MM.1S (cell line): ENCODE measurements around the gene CSRNP3.

Experiments
- CTCF ChIP-seq: fragments of 300-600 bp; sonication (generic); IDR thresholded peaks from 2 replicates; pipeline ENCODE4 v1.5.1; 2016; ENCODE audit warnings: antibody characterized with exemption, low read length, mixed read lengths
- EZH2 ChIP-seq: fragments of 300-600 bp; sonication (generic); optimal IDR thresholded peaks from 2 replicates; pipeline ENCODE3; 2017; ENCODE audit warnings: low read depth, mild to moderate bottlenecking, antibody characterized with exemption, low read length, mixed read lengths
- EZH2phosphoT487 ChIP-seq: fragments of 300-600 bp; sonication (generic); IDR thresholded peaks from 2 replicates; pipeline ENCODE4 v1.6.1; 2018; ENCODE audit warnings: antibody characterized with exemption, low read length

GRCh38 chr2:165665614-165666013 is 196.1 kb downstream of the CSRNP3 start:
- TF ChIP-seq EZH2 (no peak), CTCF (no peak), EZH2phosphoT487 (no peak)
